Heart left ventricle (tissue), 16 donors: Measurements from ENCODE around the gene ELP2. TPM values are rescaled to one million over a fixed set of nuclear protein-coding genes. Genes with fewer than 3 reads are reported as not detected.

ENCODE experiments used
- ATAC-seq, 4 donors: fragments of 200-7000 bp; cut with Tn5 transposase; one replicate each; pipeline ENCODE4 v1.9.1; 2020 to 2022; ENCODE audit warnings: moderate library complexity in 4 of 4, mild to moderate bottlenecking in 3 of 4, moderate number of reproducible peaks in 1 of 4
- DNase-seq, 5 donors: peaks; one replicate each; pipeline ENCODE4 v3.0.0-alpha.2; 2020
- H3K27ac ChIP-seq, 12 donors: fragments of 200-600 bp; sonication (generic) in 4 of 12; one replicate each; pipeline versions ENCODE4 v1.5.0 to v1.8.0; 2016 to 2022; ENCODE audit warnings: mild to moderate bottlenecking in 2 of 12
- H3K27me3 ChIP-seq, 9 donors: fragments of 200-600 bp; sonication (generic) in 2 of 9; one replicate each; pipeline versions ENCODE4 v1.5.1 to v1.8.0; 2016 to 2022; ENCODE audit warnings: mild to moderate bottlenecking in 3 of 9
- H3K36me3 ChIP-seq, 9 donors: fragments of 200-600 bp; sonication (generic) in 2 of 9; one replicate each; pipeline versions ENCODE4 v1.5.0 to v1.8.0; 2018 to 2022; ENCODE audit warnings: mild to moderate bottlenecking in 2 of 9
- H3K4me1 ChIP-seq, 12 donors: fragments of 200-600 bp; sonication (generic) in 4 of 12; one replicate each; pipeline versions ENCODE4 v1.5.0 to v1.8.0; 2016 to 2022; ENCODE audit warnings: mild to moderate bottlenecking in 3 of 12
- H3K4me3 ChIP-seq, 12 donors: fragments of 200-600 bp; sonication (generic) in 4 of 12; one replicate each; pipeline versions ENCODE4 v1.5.0 to v1.8.0; 2017 to 2022; ENCODE audit warnings: mild to moderate bottlenecking in 9 of 12, moderate library complexity in 4 of 12
- H3K9me3 ChIP-seq, 12 donors: fragments of 200-600 bp; sonication (generic) in 4 of 12; one replicate each; pipeline versions ENCODE4 v1.5.0 to v1.8.0; 2016 to 2022; ENCODE audit warnings: mild to moderate bottlenecking in 1 of 12
- CTCF ChIP-seq, 12 donors: fragments of 200-600 bp; sonication (generic) in 4 of 12; IDR thresholded peaks; one replicate each; pipeline versions ENCODE4 v1.5.0 to v1.8.0; 2018 to 2022; ENCODE audit warnings: antibody characterized with exemption in 12 of 12, mild to moderate bottlenecking in 5 of 12
- POLR2A ChIP-seq, 2 donors: fragments of 450-650 bp; IDR thresholded peaks; one replicate each; pipeline ENCODE4 v1.6.1; 2017; ENCODE audit warnings: antibody characterized with exemption in 2 of 2, mild to moderate bottlenecking in 2 of 2, moderate library complexity in 2 of 2
- WGBS, 4 donors: extraction: QIAGEN DNeasy Blood & Tissue Kit in 2 of 4; methylation state at CpG; one replicate each; pipeline versions ENCODE4 v1.1.5 to v1.1.7; 2013 to 2018; 5-methylcytosine and 5-hydroxymethylcytosine counted together
- intact Hi-C, 10 donors: fragments of 100-400 bp; cut with DNase I; formaldehyde crosslinking; loops; one replicate each; pipeline versions ENCODE4 v1.11.1 to v1.14.2; 2022
- polyA plus RNA-seq, 2 donors: library from polyadenylated mRNA; stranded (reverse); fragments of 200-250 nt; gene quantifications; one replicate each; pipeline ENCODE4 v1.2.3, GENCODE V29; 2013
- total RNA-seq, 9 donors: library from RNA; depleted of rRNA in 2 of 9; stranded (reverse); fragments of >200 nt in 2 of 9; fragmentation: NEBNext Ultra II Directional in 3 of 9; extraction: Animal tissue kit (Norgen Biotek cat#: 25700) in 3 of 9; gene quantifications; one replicate each; pipeline versions ENCODE4 v1.1.0 to v1.2.4, GENCODE V29; 2016 to 2023
- donor health status: ischemic (EF 13 %, LVEDD 7.1; RV severe dilation, severe dysfunction).
- donor health status: healthy with polysubstance abuse.
- donor health status: DM: no; HTN: yes; CAD: no.
- donor health status: DM: no; HTN: no; CAD: no.
- donor health status: ischemic (EF 25% LVEDD 6.9; RV normal size, moderate dysfunction).
- donor health status: ischemic (EF 25% LVEDD 5.7; RV mildly dilated, moderate dysfunction).
- donor health status: healthy.
- donor health status: DM: yes; HTN: yes; CAD: no.
- donor health status: ischemic (EF 35%, LVEDD 5.7; RV mildly dilated, moderate dysfunction).
- donor health status: nonischemic (EF 11% LVEDD 7.7; RV severe dilation, severe dysfunction).
- donor health status: DM: yes; HTN: yes; CAD: no.
- donor health status: PGD.
- donor health status: ischemic (EF 29% LVEDD 5.4; RV normal size, mild dysfunction).
- donor health status: nonischemic (EF 23%, LVEDD 6.1; RV moderate dilation, normal function).

Gene ELP2
- total and polyA plus RNA-seq, 11 donors, result 26.2 to 60.7 (median 46.1) TPM

- Histone ChIP-seq H3K27ac (no peak overlapping the region), H3K27me3 (no peaks in the 10 kb centered on the region), H3K4me3 (no peak overlapping the region), H3K4me1 (peaks cover 0 to 4% (median 0%) of the 10 kb centered on the region in 12 donors), H3K9me3 (no peaks in the 10 kb centered on the region), H3K36me3 (no peaks in the 10 kb centered on the region)
- ATAC-seq (no peak), DNase-seq (no peak)
- 80 to 90% (median 83%) methylated on average over 8 of the region's 8 CpGs for WGBS, 4 donors
- TF ChIP-seq CTCF (IDR thresholded peaks at IDR 0.05) (no peak), POLR2A (IDR thresholded peaks at IDR 0.05) (no peak)
- intact Hi-C loops, result loop anchor here in 1 of 10 donors (10.0 kb wide), 1 partner anchor 90 kb away; no protein-coding TSS in a partner anchor
Measured at GRCh38 chr18:36194600-36195315, 65.1 kb downstream of the ELP2 start.

- no peaks in the 10 kb centered on the region for H3K27me3 ChIP-seq
- peaks cover 0 to 4% (median 0%) of the 10 kb centered on the region in 12 donors for H3K4me1 ChIP-seq
- WGBS, 4 donors, result 33 to 44% (median 39%) methylated on average over 3 of the region's 3 CpGs
- TF ChIP-seq POLR2A (IDR thresholded peaks at IDR 0.05) (no peak), CTCF (IDR thresholded peaks at IDR 0.05) (no peak)
- DNase-seq (no peak), ATAC-seq (peak; percentile 22 to 72 (median 48))
- H3K9me3 ChIP-seq, result no peaks in the 10 kb centered on the region
- H3K36me3 ChIP-seq, result no peaks in the 10 kb centered on the region
- no peak overlapping the region for H3K4me3 ChIP-seq
- intact Hi-C loops, result loop anchor here in 1 of 10 donors (10.0 kb wide), 1 partner anchor 89 kb away; no protein-coding TSS in a partner anchor
- no peak overlapping the region for H3K27ac ChIP-seq
Measured at GRCh38 chr18:36195427-36196122, 65.9 kb downstream of the ELP2 start.

GRCh38 chr18:36196238-36196995 is 66.7 kb downstream of the ELP2 start:
- H3K9me3 ChIP-seq, result no peaks in the 10 kb centered on the region
- no peak overlapping the region for H3K27ac ChIP-seq
- no peaks in the 10 kb centered on the region for H3K27me3 ChIP-seq
- H3K4me3 ChIP-seq, result no peak overlapping the region
- TF ChIP-seq POLR2A (IDR thresholded peaks at IDR 0.05) (no peak), CTCF (IDR thresholded peaks at IDR 0.05) (no peak)
- intact Hi-C loops, result loop anchor here in 1 of 10 donors (10.0 kb wide), 1 partner anchor 88 kb away; no protein-coding TSS in a partner anchor
- 80 to 87% (median 85%) methylated on average over 6 of the region's 6 CpGs for WGBS, 4 donors
- H3K4me1 ChIP-seq, result peaks cover 0 to 4% (median 0%) of the 10 kb centered on the region in 12 donors
- no peaks in the 10 kb centered on the region for H3K36me3 ChIP-seq
- ATAC-seq (no peak), DNase-seq (no peak)
